Measurements from ENCODE around the gene RNF2. TPM values are rescaled to one million over a fixed set of nuclear protein-coding genes. Genes with fewer than 3 reads are reported as not detected.
"Not testable (repeated sequence)": the region's sequence is repeated elsewhere in the genome, so short reads cannot be mapped to it uniquely, and the experiment has no call there.

Gene RNF2
- total RNA-seq (10 to 100 TPM; 11.1 to 17.1 (median 16.7) TPM), polyA plus RNA-seq (1 to 10 TPM; 6.0 to 6.7 (median 6.0) TPM)

DNA sequence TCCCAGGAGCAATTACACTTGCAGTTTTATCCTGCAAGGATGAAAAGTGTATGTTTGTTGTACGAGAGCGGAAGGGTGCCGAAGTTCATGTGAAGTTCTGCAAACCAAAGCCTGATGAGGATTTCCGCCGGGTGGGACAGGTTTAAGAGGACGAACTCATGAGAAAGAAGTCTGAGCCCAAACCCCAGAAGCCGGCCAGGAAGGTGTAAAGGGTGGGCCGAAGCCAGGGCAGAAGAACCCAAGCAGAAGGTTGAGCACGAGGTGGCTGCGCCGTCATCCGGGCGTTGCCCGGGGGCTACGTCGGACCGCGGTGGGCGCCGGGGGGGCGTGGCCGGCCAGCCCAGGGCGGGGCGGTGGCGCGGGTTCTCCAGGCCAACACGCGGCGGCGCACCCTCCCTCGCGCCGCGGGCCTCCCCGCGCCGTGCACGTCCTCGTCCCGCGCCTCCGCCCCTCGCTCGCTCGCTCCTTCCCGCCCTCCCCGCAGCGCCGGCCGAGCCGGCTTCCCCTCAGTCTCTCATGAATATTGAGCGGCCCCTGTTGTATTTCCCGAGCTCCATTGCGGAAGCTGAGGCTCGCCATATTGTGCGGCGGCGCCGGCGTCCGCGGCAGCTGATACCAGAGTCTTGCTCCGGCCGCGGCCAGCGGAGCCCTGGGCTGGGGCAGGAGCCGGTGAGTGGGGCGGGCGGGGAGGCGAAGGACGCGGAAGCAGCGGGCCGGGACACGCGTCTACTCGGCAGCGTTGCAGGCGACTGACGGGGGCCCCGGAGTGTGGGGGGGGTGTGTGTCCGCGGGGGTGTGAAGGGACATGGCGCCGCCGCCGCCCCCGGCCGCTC is at the start of gene RNF2:
RNF2 (plus strand) TSS at position 578 of the 833 bp plus-strand sequence. CDS start 41,996 bp downstream, outside the sequence.
- TF ChIP-seq, protein P1, sequence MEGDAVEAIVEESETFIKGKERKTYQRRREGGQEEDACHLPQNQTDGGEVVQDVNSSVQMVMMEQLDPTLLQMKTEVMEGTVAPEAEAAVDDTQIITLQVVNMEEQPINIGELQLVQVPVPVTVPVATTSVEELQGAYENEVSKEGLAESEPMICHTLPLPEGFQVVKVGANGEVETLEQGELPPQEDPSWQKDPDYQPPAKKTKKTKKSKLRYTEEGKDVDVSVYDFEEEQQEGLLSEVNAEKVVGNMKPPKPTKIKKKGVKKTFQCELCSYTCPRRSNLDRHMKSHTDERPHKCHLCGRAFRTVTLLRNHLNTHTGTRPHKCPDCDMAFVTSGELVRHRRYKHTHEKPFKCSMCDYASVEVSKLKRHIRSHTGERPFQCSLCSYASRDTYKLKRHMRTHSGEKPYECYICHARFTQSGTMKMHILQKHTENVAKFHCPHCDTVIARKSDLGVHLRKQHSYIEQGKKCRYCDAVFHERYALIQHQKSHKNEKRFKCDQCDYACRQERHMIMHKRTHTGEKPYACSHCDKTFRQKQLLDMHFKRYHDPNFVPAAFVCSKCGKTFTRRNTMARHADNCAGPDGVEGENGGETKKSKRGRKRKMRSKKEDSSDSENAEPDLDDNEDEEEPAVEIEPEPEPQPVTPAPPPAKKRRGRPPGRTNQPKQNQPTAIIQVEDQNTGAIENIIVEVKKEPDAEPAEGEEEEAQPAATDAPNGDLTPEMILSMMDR (IDR thresholded peaks at IDR 0.05): no peak
- no peak for TF ChIP-seq POLR2A (IDR thresholded peaks at IDR 0.05)
- TF ChIP-seq POLR2AphosphoS5 (IDR thresholded peaks at IDR 0.05): peak in 3 of 4 donors; percentile 7 to 73 (median 65)
- peak; percentile 89 for DNase-seq
- H3K27me3 ChIP-seq: no peaks in the 10 kb centered on the region
- peak within 1 kb of the TSS; percentile 82 to 93 (median 88) for H3K4me3 ChIP-seq
- H3K9me3 ChIP-seq: no peaks in the 10 kb centered on the region
- peaks cover 0 to 19% (median 16%) of the 10 kb centered on the region in 4 donors for H3K4me1 ChIP-seq
- intact Hi-C loops (cut with DNase I): loop anchor here (2.0 to 5.0 kb wide), 2 partner anchors 112 to 240 kb away; partner anchors contain the start of genes SWT1 and TRMT1L
- 1% methylated on average over 89 of the region's 89 CpGs for WGBS, 2 donors
- H3K36me3 ChIP-seq: no peaks in the 10 kb centered on the region
- peak within 1 kb of the TSS; percentile 90 to 96 (median 92) for H3K27ac ChIP-seq

DNA sequence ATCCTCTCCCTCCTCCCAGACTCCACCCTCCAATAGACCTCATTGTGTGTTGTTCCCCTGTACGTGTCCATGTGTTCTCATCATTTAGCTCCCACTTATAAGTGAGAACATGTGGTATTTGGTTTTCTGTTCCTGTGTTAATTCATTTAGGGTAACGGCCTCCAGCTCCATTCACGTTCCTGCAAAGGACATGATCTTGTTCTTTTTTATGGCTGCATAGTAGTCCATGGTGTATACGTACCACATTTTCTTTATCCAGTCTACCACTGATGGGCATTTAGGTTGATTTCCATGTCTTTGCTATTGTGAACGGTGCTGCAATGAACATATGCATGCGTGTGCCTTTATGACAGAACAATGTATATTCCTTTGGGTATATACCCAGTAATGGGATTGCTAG is 45.4 kb upstream of the RNF2 start:
- H3K27ac ChIP-seq; H3K27me3 ChIP-seq; H3K4me3 ChIP-seq; H3K4me1 ChIP-seq; H3K36me3 ChIP-seq; intact Hi-C loops (cut with DNase I); H3K9me3 ChIP-seq; DNase-seq: not testable (repeated sequence)
- WGBS, 2 donors: 95 to 96% methylated on average over 6 of the region's 6 CpGs

DNA sequence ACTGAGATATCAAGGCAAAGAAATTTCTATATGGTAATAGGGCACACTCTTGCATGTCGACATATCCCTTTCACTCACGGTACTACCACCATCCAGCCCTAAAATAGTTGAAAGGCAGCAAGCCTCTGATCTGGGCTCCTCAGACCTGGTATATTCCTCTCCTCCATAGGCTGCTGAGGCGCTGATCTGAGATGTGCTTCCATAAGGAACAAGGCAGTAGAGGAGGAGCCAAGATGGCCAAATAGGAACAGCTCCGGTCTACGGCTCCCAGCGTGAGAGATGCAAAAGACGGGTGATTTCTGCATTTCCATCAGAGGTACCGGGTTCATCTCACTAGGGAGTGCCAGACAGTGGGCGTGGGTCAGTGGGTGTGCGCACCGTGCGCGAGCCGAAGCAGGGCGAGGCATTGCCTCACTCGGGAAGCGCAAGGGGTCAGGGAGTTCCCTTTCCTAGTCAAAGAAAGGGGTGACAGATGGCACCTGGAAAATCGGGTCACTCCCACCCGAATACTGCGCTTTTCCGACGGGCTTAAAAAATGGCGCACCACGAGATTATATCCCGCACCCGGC is 44.0 kb upstream of the RNF2 start:
- H3K27ac ChIP-seq; intact Hi-C loops (cut with DNase I); H3K27me3 ChIP-seq; H3K36me3 ChIP-seq; H3K4me1 ChIP-seq; H3K4me3 ChIP-seq; DNase-seq; H3K9me3 ChIP-seq: not testable (repeated sequence)
- WGBS, 2 donors: 93 to 94% methylated on average over 25 to 26 of the region's 26 CpGs

DNA sequence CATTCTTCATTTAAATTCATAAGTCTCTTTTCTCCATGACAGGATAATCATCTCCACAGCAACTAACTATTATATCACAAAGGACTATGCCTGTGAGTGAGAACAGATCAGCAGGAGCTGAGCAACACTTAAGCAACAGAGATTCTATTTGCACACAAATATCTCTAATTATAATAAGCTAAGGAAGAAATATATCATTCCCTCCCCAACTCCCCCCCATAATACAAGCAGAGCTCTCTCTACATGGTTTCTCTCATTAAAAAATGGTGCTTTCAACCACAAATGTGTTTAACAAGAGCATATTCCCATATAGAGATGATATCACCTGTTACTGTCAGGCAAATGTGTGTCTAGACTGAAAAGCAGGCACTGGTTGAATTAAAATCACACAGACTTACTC is 36.5 kb upstream of the RNF2 start:
- DNase-seq: no peak
- no peaks in the 10 kb centered on the region for H3K36me3 ChIP-seq
- H3K9me3 ChIP-seq: no peaks in the 10 kb centered on the region
- H3K4me1 ChIP-seq: no peaks in the 10 kb centered on the region
- H3K27ac ChIP-seq: no peak overlapping the region
- TF ChIP-seq EP300 (IDR thresholded peaks at IDR 0.05) (no peak), POLR2A (IDR thresholded peaks at IDR 0.05) (no peak), POLR2AphosphoS5 (IDR thresholded peaks at IDR 0.05) (no peak)
- TF ChIP-seq, protein P1 (IDR thresholded peaks at IDR 0.05): no peak
- no peak overlapping the region for H3K4me3 ChIP-seq
- intact Hi-C loops (cut with DNase I): no loop called here
- no peaks in the 10 kb centered on the region for H3K27me3 ChIP-seq

DNA sequence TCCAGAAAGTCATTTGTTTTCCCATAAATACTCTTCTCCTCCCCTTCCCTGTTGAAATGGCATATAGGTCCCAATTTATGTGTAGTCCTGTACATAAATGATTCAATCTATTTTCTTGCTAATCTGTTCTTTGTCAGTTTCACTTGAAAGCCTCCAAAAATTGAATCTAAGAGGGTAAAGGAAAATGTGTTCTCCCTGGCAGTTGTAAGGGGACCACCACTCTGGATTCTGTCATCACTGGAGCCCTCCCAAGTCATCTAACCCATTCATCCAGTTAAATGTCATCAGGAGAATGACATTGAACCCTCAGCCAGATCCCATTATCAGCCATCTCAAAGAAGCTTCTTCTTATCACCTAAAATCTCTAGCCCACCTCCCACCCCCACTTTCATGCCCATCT is 35.0 kb upstream of the RNF2 start:
- H3K4me3 ChIP-seq: no peak overlapping the region
- no peak for DNase-seq
- intact Hi-C loops (cut with DNase I): no loop called here
- H3K27ac ChIP-seq: no peak overlapping the region
- no peak for TF ChIP-seq EP300 (IDR thresholded peaks at IDR 0.05)
- no peak for TF ChIP-seq POLR2A (IDR thresholded peaks at IDR 0.05)
- no peak for TF ChIP-seq POLR2AphosphoS5 (IDR thresholded peaks at IDR 0.05)
- TF ChIP-seq, protein P1 (IDR thresholded peaks at IDR 0.05): no peak
- H3K9me3 ChIP-seq: no peaks in the 10 kb centered on the region
- no peaks in the 10 kb centered on the region for H3K36me3 ChIP-seq
- H3K4me1 ChIP-seq: no peaks in the 10 kb centered on the region
- no peaks in the 10 kb centered on the region for H3K27me3 ChIP-seq

Measured in sigmoid colon (tissue), 7 donors.